Measurements from ENCODE around the gene TRPV4.
"Not testable (repeated sequence)": the region's sequence is repeated elsewhere in the genome, so short reads cannot be mapped to it uniquely, and the experiment has no call there.

The TRPV4 gene

GRCh38 chr12:109833307-109834189 lies at the start of gene TRPV4:
TSS of gene TRPV4 (minus strand) at chr12:109833398. CDS start at chr12:109814796, 18,602 bp downstream.
- DNase-seq (ENCODE audit: low read depth), result no peak

GRCh38 chr12:109881752-109882151 lies 48.6 kb upstream of the TRPV4 start:
- no peak for DNase-seq (ENCODE audit: low read depth)

- no peak for DNase-seq (ENCODE audit: low read depth)
These were observed 47.7 kb upstream of the TRPV4 start for GRCh38 chr12:109880938-109881337.

GRCh38 chr12:109880043-109880931 lies 47.1 kb upstream of the TRPV4 start, which contains the start of gene GLTP:
TSS of gene GLTP (minus strand) at chr12:109880541. CDS start at chr12:109880374, 167 bp downstream.
- peak; percentile 84 for DNase-seq (ENCODE audit: low read depth)

- no peak for DNase-seq (ENCODE audit: low read depth)
These were observed 46.3 kb upstream of the TRPV4 start for GRCh38 chr12:109879351-109880042.

GRCh38 chr12:109878749-109879148 lies 45.6 kb upstream of the TRPV4 start:
- no peak for DNase-seq (ENCODE audit: low read depth)

GRCh38 chr12:109878247-109878625 lies 45.0 kb upstream of the TRPV4 start:
- no peak for DNase-seq (ENCODE audit: low read depth)

GRCh38 chr12:109877504-109878246 lies 44.5 kb upstream of the TRPV4 start:
- DNase-seq (ENCODE audit: low read depth), result no peak

GRCh38 chr12:109876406-109876805 lies 43.2 kb upstream of the TRPV4 start:
- no peak for DNase-seq (ENCODE audit: low read depth)

GRCh38 chr12:109875572-109876131 lies 42.5 kb upstream of the TRPV4 start:
- no peak for DNase-seq (ENCODE audit: low read depth)

GRCh38 chr12:109873653-109874052 lies 40.5 kb upstream of the TRPV4 start:
- DNase-seq (ENCODE audit: low read depth), result no peak

- no peak for DNase-seq (ENCODE audit: low read depth)
These were observed 38.6 kb upstream of the TRPV4 start for GRCh38 chr12:109871668-109872314.

- DNase-seq (ENCODE audit: low read depth), result no peak
These were observed 37.5 kb upstream of the TRPV4 start for GRCh38 chr12:109870648-109871047.

- no peak for DNase-seq (ENCODE audit: low read depth)
These were observed 35.2 kb upstream of the TRPV4 start for GRCh38 chr12:109868182-109869051.

- no peak for DNase-seq (ENCODE audit: low read depth)
These were observed 31.7 kb upstream of the TRPV4 start for GRCh38 chr12:109864916-109865315.

GRCh38 chr12:109863847-109864712 lies 30.9 kb upstream of the TRPV4 start:
- DNase-seq (ENCODE audit: low read depth), result no peak

- DNase-seq (ENCODE audit: low read depth), result not testable (repeated sequence)
These were observed 29.3 kb upstream of the TRPV4 start for GRCh38 chr12:109862491-109862890.

GRCh38 chr12:109861689-109862314 lies 28.6 kb upstream of the TRPV4 start:
- DNase-seq (ENCODE audit: low read depth), result no peak
